Kidney (tissue), 14 donors: ENCODE data around the gene TMEM45A. TPM values are rescaled to one million over a fixed set of nuclear protein-coding genes. Genes with fewer than 3 reads are reported as not detected.
"Not testable (repeated sequence)": the region's sequence is repeated elsewhere in the genome, so short reads cannot be mapped to it uniquely, and the experiment has no call there.

Source experiments
- DNase-seq, 5 donors: peaks; one replicate each; pipeline ENCODE4 v3.0.0-alpha.2; 2013 to 2020
- FAIRE-seq: peaks from 2 replicates; lab custom pipeline; 2012; peaks lifted over from hg19 to GRCh38; lab: Jason Lieb, UNC
- H3K27ac ChIP-seq, 2 donors: one replicate each; pipeline ENCODE4 v1.7.0; 2013; ENCODE audit warnings: low read depth in 2 of 2, low read length in 2 of 2, inconsistent platforms in 1 of 2
- H3K27me3 ChIP-seq: one replicate; pipeline ENCODE4 v1.7.1; 2013; ENCODE audit warnings: low read length, inconsistent platforms; ENCODE audit not compliant: control insufficient read depth, insufficient read depth
- H3K36me3 ChIP-seq, 3 donors: one replicate each; pipeline versions ENCODE4 v1.7.0 to v1.7.1; 2013; ENCODE audit warnings: low read length in 3 of 3, control low read depth in 1 of 3, inconsistent platforms in 1 of 3; ENCODE audit not compliant: insufficient read depth in 3 of 3, control insufficient read depth in 2 of 3
- H3K4me1 ChIP-seq, 3 donors: one replicate each; pipeline versions ENCODE4 v1.7.0 to v1.7.1; 2013; ENCODE audit warnings: low read length in 3 of 3, inconsistent platforms in 1 of 3, low read depth in 1 of 3; ENCODE audit not compliant: control insufficient read depth in 2 of 3, insufficient read depth in 2 of 3
- H3K4me3 ChIP-seq, 3 donors: one replicate each; pipeline versions ENCODE4 v1.7.0 to v1.8.1; 2013; ENCODE audit warnings: low read length in 3 of 3, control low read depth in 1 of 3, inconsistent platforms in 1 of 3
- H3K9ac ChIP-seq, 3 donors: one replicate each; pipeline versions ENCODE4 v1.7.0 to v1.7.1; 2013; ENCODE audit warnings: low read length in 3 of 3, control low read depth in 1 of 3, inconsistent platforms in 1 of 3
- H3K9me3 ChIP-seq, 3 donors: one replicate each; pipeline versions ENCODE4 v1.7.0 to v1.7.1; 2013; ENCODE audit warnings: low read length in 3 of 3, control low read depth in 1 of 3, inconsistent platforms in 1 of 3; ENCODE audit not compliant: control insufficient read depth in 2 of 3, insufficient read depth in 1 of 3
- intact Hi-C: fragments of 100-400 bp; cut with DNase I; formaldehyde crosslinking; loops from one replicate; pipeline ENCODE4 v1.11.1; 2022
- polyA plus RNA-seq: library from polyadenylated mRNA; stranded (reverse); fragments of 350-450 nt; fragmentation: Illumina TruSeq; extraction: RNeasy Lipid Tissue Mini Kit (QIAGEN cat#74804); gene quantifications from one replicate; pipeline ENCODE4 v1.2.3, GENCODE V29; 2014; ENCODE audit warnings: low read depth, low replicate concordance; ENCODE audit not compliant: insufficient read depth
- total RNA-seq: library from RNA; stranded (reverse); fragmentation: NEBNext Ultra II Directional; extraction: Animal tissue kit (Norgen Biotek cat#: 25700); gene quantifications from one replicate; pipeline ENCODE4 v1.2.1, GENCODE V29; 2021
- TF ChIP-seq, protein P1 (sequence below): IDR thresholded peaks from 3 replicates; pipeline ENCODE4 v1.5.1; 2012; ENCODE audit warnings: mild to moderate bottlenecking, moderate library complexity, borderline replicate concordance; ENCODE audit not compliant: insufficient read depth; ENCODE audit errors: extremely low read depth
- donor health status: control.
- donor health status: control.
- donor health status: control.
- donor health status: control.
- donor health status: control.
- donor health status: DM: yes; HTN: yes; CAD: no.
- donor health status: Normal renal cell carcinoma (clear cell type).

The TMEM45A gene
- total and polyA plus RNA-seq, 2 donors from 2014 or later: 3.4 to 4.6 TPM

DNA sequence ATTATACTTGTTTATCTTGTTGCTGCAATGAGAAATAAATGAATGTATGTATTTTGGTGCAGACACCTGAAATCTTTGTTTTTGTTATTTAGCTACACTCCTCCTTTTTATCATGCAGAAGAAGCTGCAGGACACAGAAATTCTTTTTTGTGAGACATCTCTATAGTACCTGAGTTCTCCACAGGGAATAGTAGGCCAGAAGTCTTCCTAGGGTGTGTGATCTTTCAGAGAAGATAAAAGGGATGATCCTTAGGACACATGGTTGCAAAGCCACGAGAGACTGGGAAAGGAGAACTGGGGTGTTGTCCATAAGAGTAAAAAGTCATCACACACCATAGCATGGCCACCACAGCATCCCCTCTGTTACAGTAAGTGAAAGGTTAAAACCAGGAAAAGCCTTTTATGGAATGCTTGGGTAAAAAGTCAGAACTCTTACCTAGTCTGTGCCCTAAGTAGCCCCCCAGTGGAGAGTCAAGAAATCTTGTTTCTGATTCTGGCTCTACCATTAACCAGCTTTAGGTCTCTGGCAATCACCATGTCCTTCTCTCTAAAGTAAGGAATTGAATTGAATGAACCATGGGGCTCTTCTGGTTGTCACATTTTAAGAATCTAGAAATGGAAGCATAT, 85.1 kb downstream of the TMEM45A start:
- no peaks in the 10 kb centered on the region for H3K9me3 ChIP-seq
- TF ChIP-seq, protein P1, sequence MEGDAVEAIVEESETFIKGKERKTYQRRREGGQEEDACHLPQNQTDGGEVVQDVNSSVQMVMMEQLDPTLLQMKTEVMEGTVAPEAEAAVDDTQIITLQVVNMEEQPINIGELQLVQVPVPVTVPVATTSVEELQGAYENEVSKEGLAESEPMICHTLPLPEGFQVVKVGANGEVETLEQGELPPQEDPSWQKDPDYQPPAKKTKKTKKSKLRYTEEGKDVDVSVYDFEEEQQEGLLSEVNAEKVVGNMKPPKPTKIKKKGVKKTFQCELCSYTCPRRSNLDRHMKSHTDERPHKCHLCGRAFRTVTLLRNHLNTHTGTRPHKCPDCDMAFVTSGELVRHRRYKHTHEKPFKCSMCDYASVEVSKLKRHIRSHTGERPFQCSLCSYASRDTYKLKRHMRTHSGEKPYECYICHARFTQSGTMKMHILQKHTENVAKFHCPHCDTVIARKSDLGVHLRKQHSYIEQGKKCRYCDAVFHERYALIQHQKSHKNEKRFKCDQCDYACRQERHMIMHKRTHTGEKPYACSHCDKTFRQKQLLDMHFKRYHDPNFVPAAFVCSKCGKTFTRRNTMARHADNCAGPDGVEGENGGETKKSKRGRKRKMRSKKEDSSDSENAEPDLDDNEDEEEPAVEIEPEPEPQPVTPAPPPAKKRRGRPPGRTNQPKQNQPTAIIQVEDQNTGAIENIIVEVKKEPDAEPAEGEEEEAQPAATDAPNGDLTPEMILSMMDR: no peak
- no peaks in the 10 kb centered on the region for H3K36me3 ChIP-seq
- no peak overlapping the region for H3K9ac ChIP-seq
- no peak for DNase-seq
- no peaks in the 10 kb centered on the region for H3K4me1 ChIP-seq
- no peak overlapping the region for H3K27ac ChIP-seq
- intact Hi-C loops: no loop called here
- FAIRE-seq: no peak
- H3K27me3 ChIP-seq: no peaks in the 10 kb centered on the region
- no peak overlapping the region for H3K4me3 ChIP-seq

DNA sequence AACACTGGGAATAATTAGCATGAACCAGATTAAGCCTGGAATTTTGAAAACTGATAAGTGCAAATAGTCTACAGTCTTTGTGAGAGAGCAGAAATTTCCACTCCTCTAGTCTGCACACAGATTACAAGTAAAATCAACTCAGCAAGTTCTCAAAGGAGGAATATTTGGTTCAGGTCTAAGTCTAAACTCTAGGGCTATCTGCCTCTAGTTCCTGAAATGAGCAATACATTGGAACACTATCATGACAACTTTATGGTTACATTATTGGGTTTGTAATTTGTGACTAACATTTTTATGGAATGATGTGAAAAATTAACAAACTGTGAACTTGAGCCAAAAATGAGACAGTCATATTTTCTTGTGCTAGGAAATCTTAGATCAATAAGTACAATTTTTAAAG, 86.2 kb downstream of the TMEM45A start:
- Histone ChIP-seq H3K36me3 (no peaks in the 10 kb centered on the region), H3K9me3 (no peaks in the 10 kb centered on the region), H3K27me3 (no peaks in the 10 kb centered on the region), H3K4me1 (no peaks in the 10 kb centered on the region), H3K27ac (no peak overlapping the region), H3K4me3 (no peak overlapping the region), H3K9ac (no peak overlapping the region)
- DNase-seq (no peak), FAIRE-seq (peak; percentile 44)
- TF ChIP-seq, protein P1: no peak
- intact Hi-C loops: no loop called here

DNA sequence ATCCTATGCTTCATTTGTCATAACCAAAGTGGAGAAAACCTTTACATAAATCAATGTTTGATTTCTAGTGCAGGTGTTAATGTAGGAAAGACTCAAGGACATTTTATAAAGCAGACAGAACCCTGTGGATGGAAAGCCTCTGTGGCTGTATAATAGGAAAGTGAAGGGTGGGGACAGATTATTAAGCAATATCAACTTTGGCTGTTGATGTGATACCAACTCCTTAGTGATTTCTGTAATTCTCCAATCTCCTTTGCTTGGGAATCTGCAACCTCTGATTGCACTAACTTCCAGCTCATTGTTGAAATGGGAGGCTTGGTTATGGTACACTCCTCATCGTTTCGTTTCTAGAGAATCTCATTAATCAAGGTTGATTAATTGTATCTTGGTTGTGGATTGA, 87.7 kb downstream of the TMEM45A start:
- no peak overlapping the region for H3K9ac ChIP-seq
- intact Hi-C loops: loop anchor here (10.0 kb wide), 1 partner anchor 115 kb away; no protein-coding TSS in a partner anchor
- H3K4me3 ChIP-seq: no peak overlapping the region
- H3K36me3 ChIP-seq: no peaks in the 10 kb centered on the region
- H3K4me1 ChIP-seq: no peaks in the 10 kb centered on the region
- TF ChIP-seq, protein P1: no peak
- DNase-seq (no peak), FAIRE-seq (no peak)
- H3K9me3 ChIP-seq: no peaks in the 10 kb centered on the region
- no peak overlapping the region for H3K27ac ChIP-seq
- no peaks in the 10 kb centered on the region for H3K27me3 ChIP-seq

DNA sequence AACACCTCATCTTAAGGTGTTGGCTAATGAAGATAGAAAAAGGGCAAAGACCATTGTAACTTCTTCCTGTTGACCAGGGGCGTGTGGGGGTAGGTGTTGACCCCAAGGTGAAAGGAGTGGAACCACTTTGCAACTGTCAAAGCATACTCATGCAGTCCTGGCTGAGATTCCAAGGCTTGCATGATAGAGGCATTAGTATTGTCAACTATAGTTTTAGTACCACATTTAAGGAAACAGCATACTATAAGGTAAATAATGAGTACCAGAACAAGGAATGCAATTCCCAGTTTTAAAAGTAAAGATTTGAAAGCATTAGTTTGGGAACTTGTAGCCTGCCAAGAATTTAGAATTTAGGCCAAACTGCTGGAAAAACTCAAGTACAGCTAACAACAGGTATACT, 89.2 kb downstream of the TMEM45A start:
- no peak for FAIRE-seq
- intact Hi-C loops: loop anchor here (10.0 kb wide), 1 partner anchor 117 kb away; no protein-coding TSS in a partner anchor
- H3K9ac ChIP-seq: no peak overlapping the region

DNA sequence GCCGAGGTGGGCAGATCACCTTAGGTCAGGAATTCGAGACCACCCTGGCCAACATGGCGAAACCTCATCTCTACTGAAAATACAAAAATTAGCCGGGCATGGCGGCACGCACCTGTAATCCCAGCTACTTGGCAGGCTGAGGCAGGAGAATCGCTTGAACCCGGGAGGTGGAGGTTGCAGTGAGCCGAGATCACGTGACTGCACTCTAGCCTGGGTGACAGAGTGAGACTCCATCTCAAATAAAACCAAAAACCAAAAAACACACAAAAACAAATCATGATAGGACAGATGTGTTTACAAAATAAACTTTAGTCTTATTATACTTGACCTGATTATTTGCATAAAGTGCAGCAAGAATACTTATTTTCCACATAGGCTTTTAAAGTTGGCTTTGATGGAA, 89.7 kb downstream of the TMEM45A start:
- H3K4me3 ChIP-seq, DNase-seq, FAIRE-seq, H3K4me1 ChIP-seq, H3K27ac ChIP-seq, H3K36me3 ChIP-seq, H3K9me3 ChIP-seq, H3K27me3 ChIP-seq, H3K9ac ChIP-seq: not testable (repeated sequence)
- intact Hi-C loops: loop anchor here (10.0 kb wide), 1 partner anchor 117 kb away; no protein-coding TSS in a partner anchor

More for the DNA sequence above, 89.2 kb downstream of the TMEM45A start:
- Histone ChIP-seq H3K9me3 (no peaks in the 10 kb centered on the region), H3K4me3 (no peak overlapping the region), H3K36me3 (no peaks in the 10 kb centered on the region), H3K4me1 (no peaks in the 10 kb centered on the region), H3K27ac (no peak overlapping the region), H3K27me3 (no peaks in the 10 kb centered on the region)
- DNase-seq: no peak
- TF ChIP-seq, protein P1: no peak
